Spleen (tissue), 7 donors: Measurements from ENCODE around the gene NUPR1.

ENCODE experiments used
- POLR2A ChIP-seq, 3 donors: fragments of 450-650 bp; IDR thresholded peaks; one replicate each; pipeline ENCODE4 v1.5.1; 2017; ENCODE audit warnings: antibody characterized with exemption in 3 of 3, mild to moderate bottlenecking in 1 of 3
- TF ChIP-seq, protein P1 (sequence below), 11 experiments: fragments of 200-600 bp in 7 of 11; fragments of 450-650 bp in 4 of 11; sonication (generic) in 4 of 11; IDR thresholded peaks in 8 of 11; conservative IDR thresholded peaks in 3 of 11; 1 replicate in 7 of 11; 2 replicates in 4 of 11; pipeline versions ENCODE4 v1.4.0 to v1.8.0; 2016 to 2021; ENCODE audit warnings: antibody characterized with exemption in 11 of 11, inconsistent platforms in 4 of 11, mild to moderate bottlenecking in 1 of 11
- donor health status: DM: no; HTN: no; CAD: no; lungs with moderate emphysema.
- donor health status: DM: no; HTN: no; CAD: no.
- donor health status: DM: no; HTN: no; CAD: no.

GRCh38 chr16:28563218-28563617, 24.4 kb upstream of the NUPR1 start:
- TF ChIP-seq POLR2A (IDR thresholded peaks at IDR 0.05): no peak
- TF ChIP-seq, protein P1, sequence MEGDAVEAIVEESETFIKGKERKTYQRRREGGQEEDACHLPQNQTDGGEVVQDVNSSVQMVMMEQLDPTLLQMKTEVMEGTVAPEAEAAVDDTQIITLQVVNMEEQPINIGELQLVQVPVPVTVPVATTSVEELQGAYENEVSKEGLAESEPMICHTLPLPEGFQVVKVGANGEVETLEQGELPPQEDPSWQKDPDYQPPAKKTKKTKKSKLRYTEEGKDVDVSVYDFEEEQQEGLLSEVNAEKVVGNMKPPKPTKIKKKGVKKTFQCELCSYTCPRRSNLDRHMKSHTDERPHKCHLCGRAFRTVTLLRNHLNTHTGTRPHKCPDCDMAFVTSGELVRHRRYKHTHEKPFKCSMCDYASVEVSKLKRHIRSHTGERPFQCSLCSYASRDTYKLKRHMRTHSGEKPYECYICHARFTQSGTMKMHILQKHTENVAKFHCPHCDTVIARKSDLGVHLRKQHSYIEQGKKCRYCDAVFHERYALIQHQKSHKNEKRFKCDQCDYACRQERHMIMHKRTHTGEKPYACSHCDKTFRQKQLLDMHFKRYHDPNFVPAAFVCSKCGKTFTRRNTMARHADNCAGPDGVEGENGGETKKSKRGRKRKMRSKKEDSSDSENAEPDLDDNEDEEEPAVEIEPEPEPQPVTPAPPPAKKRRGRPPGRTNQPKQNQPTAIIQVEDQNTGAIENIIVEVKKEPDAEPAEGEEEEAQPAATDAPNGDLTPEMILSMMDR (IDR thresholded peaks at IDR 0.05 in 8 of 11, conservative IDR thresholded peaks at IDR 0.05 in 3 of 11): no peak
